Hepatocyte (in vitro differentiated cells): ENCODE measurements around the gene CTNNA3. TPM values are rescaled to one million over a fixed set of nuclear protein-coding genes. Genes with fewer than 3 reads are reported as not detected.

Experiments
- DNase-seq: peaks from one replicate; pipeline ENCODE4 v3.0.0-alpha.2; 2016; ENCODE audit warnings: low spot score
- H2AFZ ChIP-seq: fragments of 200-600 bp; sonication (generic); 2 replicates; pipeline ENCODE4 v1.6.0; 2016; ENCODE audit warnings: antibody characterized with exemption, mild to moderate bottlenecking
- H3K27ac ChIP-seq: fragments of 200-600 bp; sonication (generic); 2 replicates; pipeline ENCODE4 v1.5.1; 2016; ENCODE audit warnings: mild to moderate bottlenecking
- H3K27me3 ChIP-seq: fragments of 200-600 bp; sonication (generic); 2 replicates; pipeline ENCODE4 v1.6.1; 2016
- H3K36me3 ChIP-seq: fragments of 200-600 bp; sonication (generic); replicated peaks from 2 replicates; pipeline ENCODE4 v1.5.1; 2016; ENCODE audit warnings: low read depth; ENCODE audit not compliant: insufficient read depth
- H3K4me1 ChIP-seq: fragments of 200-600 bp; sonication (generic); 2 replicates; pipeline ENCODE4 v1.5.1; 2016; ENCODE audit warnings: mild to moderate bottlenecking, moderate library complexity; ENCODE audit not compliant: insufficient read depth
- H3K4me2 ChIP-seq: fragments of 200-600 bp; sonication (generic); 2 replicates; pipeline ENCODE4 v1.6.0; 2016
- H3K4me3 ChIP-seq: fragments of 200-600 bp; sonication (generic); 2 replicates; pipeline ENCODE4 v1.5.1; 2016; ENCODE audit warnings: mild to moderate bottlenecking
- H3K79me2 ChIP-seq: fragments of 200-600 bp; sonication (generic); 2 replicates; pipeline ENCODE4 v1.6.0; 2017; ENCODE audit warnings: mild to moderate bottlenecking
- H3K9me2 ChIP-seq: fragments of 200-600 bp; sonication (generic); replicated peaks from 2 replicates; pipeline ENCODE4 v1.6.0; 2017; ENCODE audit warnings: mild to moderate bottlenecking; ENCODE audit not compliant: insufficient read depth
- H3K9me3 ChIP-seq: fragments of 200-600 bp; sonication (generic); 2 replicates; pipeline ENCODE4 v1.5.1; 2016; ENCODE audit warnings: low read depth, mild to moderate bottlenecking
- H4K20me1 ChIP-seq: fragments of 200-600 bp; sonication (generic); 2 replicates; pipeline ENCODE4 v1.6.0; 2016; ENCODE audit warnings: mild to moderate bottlenecking; ENCODE audit not compliant: insufficient read depth, poor library complexity, severe bottlenecking
- CTCF ChIP-seq: fragments of 200-600 bp; sonication (generic); IDR thresholded peaks from 2 replicates; pipeline ENCODE4 v1.5.1; 2016; ENCODE audit warnings: antibody characterized with exemption, mild to moderate bottlenecking; ENCODE audit not compliant: poor library complexity
- EZH2 ChIP-seq: fragments of 200-600 bp; sonication (generic); IDR thresholded peaks from 2 replicates; pipeline ENCODE4 v1.6.1; 2016; ENCODE audit warnings: antibody characterized with exemption, mild to moderate bottlenecking, borderline replicate concordance
- EZH2phosphoT487 ChIP-seq: fragments of 200-600 bp; sonication (generic); IDR thresholded peaks from one replicate; pipeline ENCODE4 v1.6.1; 2018; ENCODE audit warnings: antibody characterized with exemption, mild to moderate bottlenecking, low read depth, moderate library complexity; ENCODE audit not compliant: unreplicated experiment, severe bottlenecking
- WGBS: methylation state at CpG from one replicate; pipeline ENCODE4 v1.1.6; 2016; ENCODE audit warnings: low lambda C conversion rate; ENCODE audit errors: missing lambda C conversion rate; 5-methylcytosine and 5-hydroxymethylcytosine counted together
- polyA plus RNA-seq: library from polyadenylated mRNA; unstranded; fragments of >200 nt; fragmentation: Nextera tagmentation; extraction: Ambion mirVana; gene quantifications from 2 replicates; pipeline ENCODE4 v1.2.1, GENCODE V29; 2016
- total RNA-seq: library from RNA; depleted of rRNA; stranded (reverse); fragments of >200 nt; gene quantifications from 2 replicates; pipeline ENCODE4 v1.2.3, GENCODE V29; 2014

CTNNA3 gene
- total and polyA plus RNA-seq, 2 experiments from 2014 or later: 12.9 to 25.9 TPM

GRCh38 chr10:66844176-66844942 lies 851.6 kb downstream of the CTNNA3 start:
- no peaks in the 10 kb centered on the region for H3K9me2 ChIP-seq
- no peak overlapping the region for H3K27ac ChIP-seq
- no peak overlapping the region for H3K4me3 ChIP-seq
- DNase-seq: no peak
- TF ChIP-seq CTCF (peak; percentile 7), EZH2phosphoT487 (no peak), EZH2 (no peak)
- no peaks in the 10 kb centered on the region for H3K9me3 ChIP-seq
- no peaks in the 10 kb centered on the region for H3K4me1 ChIP-seq
- H4K20me1 ChIP-seq: no peaks in the 10 kb centered on the region
- no peaks in the 10 kb centered on the region for H3K27me3 ChIP-seq
- H3K79me2 ChIP-seq: no peaks in the 10 kb centered on the region
- no peak overlapping the region for H3K4me2 ChIP-seq
- H3K36me3 ChIP-seq: no peaks in the 10 kb centered on the region
- 75% methylated on average over 1 of the region's 1 CpG for WGBS
- no peak overlapping the region for H2AFZ ChIP-seq

- Histone ChIP-seq H3K27ac (no peak overlapping the region), H3K4me2 (no peak overlapping the region), H3K9me3 (no peaks in the 10 kb centered on the region), H3K79me2 (no peaks in the 10 kb centered on the region), H3K27me3 (no peaks in the 10 kb centered on the region), H3K9me2 (no peaks in the 10 kb centered on the region), H3K4me3 (no peak overlapping the region), H3K36me3 (no peaks in the 10 kb centered on the region), H2AFZ (no peak overlapping the region), H4K20me1 (no peaks in the 10 kb centered on the region), H3K4me1 (no peaks in the 10 kb centered on the region)
- WGBS: 84% methylated on average over 1 of the region's 1 CpG
- DNase-seq: no peak
- TF ChIP-seq CTCF: no peak
- TF ChIP-seq EZH2phosphoT487: no peak
- TF ChIP-seq EZH2: no peak
Measured at GRCh38 chr10:66843396-66843795, 852.6 kb downstream of the CTNNA3 start.

GRCh38 chr10:66842867-66843266 lies 853.1 kb downstream of the CTNNA3 start:
- no peak overlapping the region for H3K4me2 ChIP-seq
- no peaks in the 10 kb centered on the region for H4K20me1 ChIP-seq
- no peaks in the 10 kb centered on the region for H3K27me3 ChIP-seq
- H3K4me1 ChIP-seq: no peaks in the 10 kb centered on the region
- H3K4me3 ChIP-seq: no peak overlapping the region
- no peaks in the 10 kb centered on the region for H3K9me3 ChIP-seq
- no peaks in the 10 kb centered on the region for H3K9me2 ChIP-seq
- H3K36me3 ChIP-seq: no peaks in the 10 kb centered on the region
- 81% methylated on average over 4 of the region's 4 CpGs for WGBS
- H3K27ac ChIP-seq: no peak overlapping the region
- no peaks in the 10 kb centered on the region for H3K79me2 ChIP-seq
- no peak overlapping the region for H2AFZ ChIP-seq
- no peak for TF ChIP-seq EZH2phosphoT487
- no peak for TF ChIP-seq CTCF
- no peak for TF ChIP-seq EZH2
- DNase-seq: no peak
